ENCODE data around the gene EHMT2. TPM values are rescaled to one million over a fixed set of nuclear protein-coding genes. Genes with fewer than 3 reads are reported as not detected.
A peak's percentile ranks its signal among the peaks of the same experiment; 100 is the strongest.

Gene EHMT2
- total RNA-seq, 1 experiment from 2014 or later = 68.3 TPM

DNA sequence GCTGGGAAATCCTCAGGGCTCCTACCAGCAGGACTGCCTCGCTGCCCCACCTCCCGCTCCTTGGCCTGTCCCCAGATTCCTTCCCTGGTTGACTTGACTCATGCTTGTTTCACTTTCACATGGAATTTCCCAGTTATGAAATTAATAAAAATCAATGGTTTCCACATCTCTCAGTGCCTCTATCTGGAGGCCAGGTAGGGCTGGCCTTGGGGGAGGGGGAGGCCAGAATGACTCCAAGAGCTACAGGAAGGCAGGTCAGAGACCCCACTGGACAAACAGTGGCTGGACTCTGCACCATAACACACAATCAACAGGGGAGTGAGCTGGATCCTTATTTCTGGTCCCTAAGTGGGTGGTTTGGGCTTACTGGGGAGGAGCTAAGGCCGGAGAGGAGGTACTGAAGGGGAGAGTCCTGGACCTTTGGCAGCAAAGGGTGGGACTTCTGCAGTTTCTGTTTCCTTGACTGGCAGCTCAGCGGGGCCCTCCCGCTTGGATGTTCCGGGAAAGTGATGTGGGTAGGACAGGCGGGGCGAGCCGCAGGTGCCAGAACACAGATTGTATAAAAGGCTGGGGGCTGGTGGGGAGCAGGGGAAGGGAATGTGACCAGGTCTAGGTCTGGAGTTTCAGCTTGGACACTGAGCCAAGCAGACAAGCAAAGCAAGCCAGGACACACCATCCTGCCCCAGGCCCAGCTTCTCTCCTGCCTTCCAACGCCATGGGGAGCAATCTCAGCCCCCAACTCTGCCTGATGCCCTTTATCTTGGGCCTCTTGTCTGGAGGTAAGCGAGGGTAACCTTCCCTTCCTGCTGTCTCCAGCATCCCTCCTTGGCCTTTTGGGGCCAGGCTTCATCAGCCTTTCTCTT is 48.2 kb upstream of the EHMT2 start, which contains the start of gene CFB:
Gene CFB, plus strand, starts transcription at position 589 of the 863 bp plus-strand sequence. Its CDS starts 127 bp downstream, at position 716.
- Histone ChIP-seq H3K4me2 (peak within 1 kb of the TSS; percentile 85), H3K4me3 (peak within 1 kb of the TSS; percentile 36; the same call in 1 of the 2 replicates), H3F3A (ENCODE audit: insufficient read depth, low read depth) (peaks cover 33% of the 10 kb centered on the region; the same call in 1 of the 2 replicates), H2AFZ (peak within 1 kb of the TSS; percentile 74), H3K36me3 (ENCODE audit: low read depth) (no peaks in the 10 kb centered on the region), H3K9me3 (ENCODE audit: insufficient read depth, low read depth) (no peaks in the 10 kb centered on the region), H3K27ac (peak within 1 kb of the TSS; percentile 81), H3K79me2 (ENCODE audit: low read depth) (no peaks in the 10 kb centered on the region), H3K4me1 (replicated peaks; ENCODE audit: insufficient read depth) (peaks cover 56% of the 10 kb centered on the region), H3K27me3 (ENCODE audit: insufficient read depth, low read depth) (no peaks in the 10 kb centered on the region), H3K9me2 (ENCODE audit: insufficient read depth) (no peaks in the 10 kb centered on the region; the same call in 1 of the 2 replicates), H4K20me1 (ENCODE audit: insufficient read depth) (no peaks in the 10 kb centered on the region)
- POLR2A ChIA-PET (ENCODE audit: unreplicated experiment) = interaction anchor here (0.6 to 1.1 kb wide), 9 partner anchors 12 to 1022 kb away, joined by 3 to 6 read pairs (median 4); partner anchors contain the start of genes ATF6B, BRD2 and DXO
- CTCF ChIA-PET = interaction anchor here (0.6 to 0.7 kb wide), 3 partner anchors 83 to 221 kb away, joined by 3 read pairs; no protein-coding TSS in a partner anchor
- BruUV-seq (replicated peaks) = no TSS peak
- DNase-seq = peak; percentile 83 to 87
- TF ChIP-seq EZH2 (IDR thresholded peaks at IDR 0.05; ENCODE audit: low read depth) = no peak
- TF ChIP-seq, protein P1, sequence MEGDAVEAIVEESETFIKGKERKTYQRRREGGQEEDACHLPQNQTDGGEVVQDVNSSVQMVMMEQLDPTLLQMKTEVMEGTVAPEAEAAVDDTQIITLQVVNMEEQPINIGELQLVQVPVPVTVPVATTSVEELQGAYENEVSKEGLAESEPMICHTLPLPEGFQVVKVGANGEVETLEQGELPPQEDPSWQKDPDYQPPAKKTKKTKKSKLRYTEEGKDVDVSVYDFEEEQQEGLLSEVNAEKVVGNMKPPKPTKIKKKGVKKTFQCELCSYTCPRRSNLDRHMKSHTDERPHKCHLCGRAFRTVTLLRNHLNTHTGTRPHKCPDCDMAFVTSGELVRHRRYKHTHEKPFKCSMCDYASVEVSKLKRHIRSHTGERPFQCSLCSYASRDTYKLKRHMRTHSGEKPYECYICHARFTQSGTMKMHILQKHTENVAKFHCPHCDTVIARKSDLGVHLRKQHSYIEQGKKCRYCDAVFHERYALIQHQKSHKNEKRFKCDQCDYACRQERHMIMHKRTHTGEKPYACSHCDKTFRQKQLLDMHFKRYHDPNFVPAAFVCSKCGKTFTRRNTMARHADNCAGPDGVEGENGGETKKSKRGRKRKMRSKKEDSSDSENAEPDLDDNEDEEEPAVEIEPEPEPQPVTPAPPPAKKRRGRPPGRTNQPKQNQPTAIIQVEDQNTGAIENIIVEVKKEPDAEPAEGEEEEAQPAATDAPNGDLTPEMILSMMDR (conservative IDR thresholded peaks at IDR 0.05) = no peak
- intact Hi-C loops (cut with micrococcal nuclease; ENCODE audit: unreplicated experiment) = no loop called here

DNA sequence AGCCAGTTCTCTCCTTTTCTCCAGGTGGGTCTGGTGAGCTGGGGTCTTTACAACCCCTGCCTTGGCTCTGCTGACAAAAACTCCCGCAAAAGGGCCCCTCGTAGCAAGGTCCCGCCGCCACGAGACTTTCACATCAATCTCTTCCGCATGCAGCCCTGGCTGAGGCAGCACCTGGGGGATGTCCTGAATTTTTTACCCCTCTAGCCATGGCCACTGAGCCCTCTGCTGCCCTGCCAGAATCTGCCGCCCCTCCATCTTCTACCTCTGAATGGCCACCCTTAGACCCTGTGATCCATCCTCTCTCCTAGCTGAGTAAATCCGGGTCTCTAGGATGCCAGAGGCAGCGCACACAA is 47.6 kb upstream of the EHMT2 start:
- peak overlapping the region; percentile 36; the same call in 1 of the 2 replicates for H3K4me3 ChIP-seq

DNA sequence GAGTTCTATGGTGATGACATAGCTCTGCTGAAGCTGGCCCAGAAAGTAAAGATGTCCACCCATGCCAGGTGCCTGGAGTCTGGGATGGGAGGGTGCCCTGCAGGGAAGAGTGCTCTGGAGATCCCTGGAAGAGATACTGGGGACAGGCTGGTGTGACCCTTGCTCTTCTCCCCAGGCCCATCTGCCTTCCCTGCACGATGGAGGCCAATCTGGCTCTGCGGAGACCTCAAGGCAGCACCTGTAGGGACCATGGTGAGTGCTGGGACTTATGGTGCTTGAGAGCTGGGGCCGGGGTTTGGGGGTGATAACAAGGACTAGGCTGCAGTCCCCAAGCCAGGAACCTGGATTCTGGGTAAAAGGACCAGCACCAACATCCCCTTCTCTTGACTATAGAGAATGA is 46.2 kb upstream of the EHMT2 start:
- intact Hi-C loops (cut with micrococcal nuclease; ENCODE audit: unreplicated experiment) = no loop called here
- Histone ChIP-seq H3K4me2 (no peak overlapping the region), H4K20me1 (ENCODE audit: insufficient read depth) (no peaks in the 10 kb centered on the region), H3K9me2 (ENCODE audit: insufficient read depth) (no peaks in the 10 kb centered on the region; the same call in 1 of the 2 replicates), H3K27me3 (ENCODE audit: insufficient read depth, low read depth) (no peaks in the 10 kb centered on the region), H3K9me3 (ENCODE audit: insufficient read depth, low read depth) (no peaks in the 10 kb centered on the region), H3K4me3 (no peak overlapping the region), H3K27ac (no peak overlapping the region), H3K4me1 (replicated peaks; ENCODE audit: insufficient read depth) (peaks cover 55% of the 10 kb centered on the region), H3K36me3 (ENCODE audit: low read depth) (no peaks in the 10 kb centered on the region), H2AFZ (no peak overlapping the region), H3K79me2 (ENCODE audit: low read depth) (no peaks in the 10 kb centered on the region), H3F3A (ENCODE audit: insufficient read depth, low read depth) (peaks cover 33% of the 10 kb centered on the region; the same call in 1 of the 2 replicates)
- TF ChIP-seq EZH2 (IDR thresholded peaks at IDR 0.05; ENCODE audit: low read depth) = no peak
- ChIA-PET CTCF (no interaction called here), POLR2A (ENCODE audit: unreplicated experiment) (no interaction called here)
- DNase-seq = no peak
- no TSS peak for BruUV-seq (replicated peaks)

More for the DNA sequence above, 47.6 kb upstream of the EHMT2 start:
- Histone ChIP-seq H3K27ac (peak overlapping the region; percentile 81), H2AFZ (peak overlapping the region; percentile 74; the same call in 1 of the 2 replicates), H3K36me3 (ENCODE audit: low read depth) (no peaks in the 10 kb centered on the region), H3K9me2 (ENCODE audit: insufficient read depth) (no peaks in the 10 kb centered on the region; the same call in 1 of the 2 replicates), H3K4me2 (peak overlapping the region; percentile 85), H3K9me3 (ENCODE audit: insufficient read depth, low read depth) (no peaks in the 10 kb centered on the region), H3F3A (ENCODE audit: insufficient read depth, low read depth) (peaks cover 38% of the 10 kb centered on the region; the same call in 1 of the 2 replicates), H4K20me1 (ENCODE audit: insufficient read depth) (no peaks in the 10 kb centered on the region), H3K4me1 (replicated peaks; ENCODE audit: insufficient read depth) (peaks cover 62% of the 10 kb centered on the region), H3K79me2 (ENCODE audit: low read depth) (no peaks in the 10 kb centered on the region), H3K27me3 (ENCODE audit: insufficient read depth, low read depth) (no peaks in the 10 kb centered on the region)
- ChIA-PET CTCF (interaction anchor here (0.6 to 0.7 kb wide), 2 partner anchors 82 to 220 kb away, joined by 3 read pairs; no protein-coding TSS in a partner anchor), POLR2A (ENCODE audit: unreplicated experiment) (interaction anchor here (0.6 to 1.1 kb wide), 4 partner anchors 13 to 183 kb away, joined by 3 to 6 read pairs (median 4); partner anchors contain the start of genes ATF6B and DXO)
- intact Hi-C loops (cut with micrococcal nuclease; ENCODE audit: unreplicated experiment) = no loop called here
- no TSS peak for BruUV-seq (replicated peaks)
- DNase-seq = no peak
- TF ChIP-seq, protein P1 (conservative IDR thresholded peaks at IDR 0.05) = no peak
- no peak for TF ChIP-seq EZH2 (IDR thresholded peaks at IDR 0.05; ENCODE audit: low read depth)
